Liver (tissue), 9 donors: ENCODE results near the gene TTLL5. TPM values are rescaled to one million over a fixed set of nuclear protein-coding genes. Genes with fewer than 3 reads are reported as not detected.

ENCODE experiments used
- DNase-seq: peaks from one replicate; pipeline ENCODE4 v3.0.0-alpha.2; 2017; ENCODE audit warnings: low spot score
- H3K27ac ChIP-seq, 2 donors: one replicate each; pipeline ENCODE4 v1.7.0; 2013; ENCODE audit warnings: inconsistent platforms in 2 of 2, low read length in 2 of 2, control low read depth in 1 of 2, low read depth in 1 of 2, mild to moderate bottlenecking in 1 of 2
- H3K27me3 ChIP-seq, 4 donors: one replicate each; pipeline versions ENCODE4 v1.6.1 to v1.7.0; 2013; ENCODE audit warnings: low read length in 3 of 4, inconsistent platforms in 1 of 4, mild to moderate bottlenecking in 1 of 4, moderate library complexity in 1 of 4; ENCODE audit not compliant: control insufficient read depth in 4 of 4, insufficient read depth in 4 of 4
- H3K36me3 ChIP-seq, 4 donors: one replicate each; pipeline versions ENCODE4 v1.6.1 to v1.7.0; 2013; ENCODE audit warnings: low read length in 3 of 4, mild to moderate bottlenecking in 3 of 4, low read depth in 1 of 4, moderate library complexity in 1 of 4; ENCODE audit not compliant: control insufficient read depth in 4 of 4, insufficient read depth in 3 of 4
- H3K4me1 ChIP-seq, 4 donors: one replicate each; pipeline versions ENCODE4 v1.6.1 to v1.7.0; 2013; ENCODE audit warnings: low read length in 3 of 4, mild to moderate bottlenecking in 3 of 4, moderate library complexity in 1 of 4; ENCODE audit not compliant: control insufficient read depth in 4 of 4, insufficient read depth in 4 of 4
- H3K4me3 ChIP-seq, 3 donors: one replicate each; pipeline versions ENCODE4 v1.6.1 to v1.7.0; 2013; ENCODE audit warnings: low read length in 3 of 3, control low read depth in 1 of 3, low read depth in 1 of 3, mild to moderate bottlenecking in 1 of 3
- H3K9ac ChIP-seq, 2 donors: one replicate each; pipeline ENCODE4 v1.7.0; 2013; ENCODE audit warnings: low read length in 2 of 2, mild to moderate bottlenecking in 2 of 2, moderate library complexity in 2 of 2, control low read depth in 1 of 2, low read depth in 1 of 2
- H3K9me3 ChIP-seq, 4 donors: one replicate each; pipeline versions ENCODE4 v1.6.1 to v1.7.0; 2013; ENCODE audit warnings: low read length in 3 of 4; ENCODE audit not compliant: control insufficient read depth in 4 of 4
- CTCF ChIP-seq: fragments of 150-350 bp; IDR thresholded peaks from 2 replicates; pipeline ENCODE4 v1.5.1; 2017; ENCODE audit warnings: improper control_type of control experiment, low read depth, low read length; ENCODE audit not compliant: missing input control
- EGR1 ChIP-seq, 2 donors: IDR thresholded peaks; 2 replicates each; pipeline ENCODE4 v1.6.1; 2016 to 2018; ENCODE audit warnings: antibody characterized with exemption in 2 of 2, low read depth in 2 of 2
- FOXA1 ChIP-seq: IDR thresholded peaks from 2 replicates; pipeline ENCODE4 v1.6.1; 2016; ENCODE audit warnings: antibody characterized with exemption
- FOXA2 ChIP-seq: IDR thresholded peaks from 2 replicates; pipeline ENCODE4 v1.6.1; 2016; ENCODE audit warnings: antibody characterized with exemption
- GABPA ChIP-seq, 2 donors: IDR thresholded peaks in 1 of 2; conservative IDR thresholded peaks in 1 of 2; 2 replicates each; pipeline ENCODE4 v1.6.1; 2016; ENCODE audit warnings: antibody characterized with exemption in 2 of 2, mild to moderate bottlenecking in 1 of 2, moderate library complexity in 1 of 2
- HNF4A ChIP-seq, 2 donors: conservative IDR thresholded peaks; 2 replicates each; pipeline ENCODE4 v1.6.1; 2016; ENCODE audit warnings: antibody characterized with exemption in 2 of 2, mild to moderate bottlenecking in 2 of 2
- HNF4G ChIP-seq: IDR thresholded peaks from 2 replicates; pipeline ENCODE4 v1.6.1; 2016; ENCODE audit warnings: antibody characterized with exemption
- JUND ChIP-seq, 2 donors: IDR thresholded peaks; 2 replicates each; pipeline ENCODE4 v1.6.1; 2016; ENCODE audit warnings: antibody characterized with exemption in 2 of 2
- NR2F2 ChIP-seq: IDR thresholded peaks from 2 replicates; pipeline ENCODE4 v1.6.1; 2016; ENCODE audit warnings: antibody characterized with exemption
- RAD21 ChIP-seq, 2 donors: IDR thresholded peaks; 2 replicates each; pipeline ENCODE4 v1.6.1; 2016; ENCODE audit warnings: antibody characterized with exemption in 2 of 2, mild to moderate bottlenecking in 2 of 2
- RXRA ChIP-seq, 2 donors: IDR thresholded peaks; 2 replicates each; pipeline ENCODE4 v1.6.1; 2017 to 2018; ENCODE audit warnings: antibody characterized with exemption in 2 of 2, mild to moderate bottlenecking in 1 of 2
- SP1 ChIP-seq: IDR thresholded peaks from 2 replicates; pipeline ENCODE4 v1.6.1; 2018; ENCODE audit warnings: antibody characterized with exemption, mild to moderate bottlenecking
- TAF1 ChIP-seq: conservative IDR thresholded peaks from 2 replicates; pipeline ENCODE4 v1.6.1; 2016; ENCODE audit warnings: antibody characterized with exemption, mild to moderate bottlenecking
- YY1 ChIP-seq: IDR thresholded peaks from 2 replicates; pipeline ENCODE4 v1.6.1; 2016; ENCODE audit warnings: antibody characterized with exemption, mild to moderate bottlenecking
- WGBS: extraction: QIAGEN DNeasy Blood & Tissue Kit; methylation state at CpG from one replicate; pipeline ENCODE4 v1.1.7; 2013; 5-methylcytosine and 5-hydroxymethylcytosine counted together
- polyA plus RNA-seq, 2 donors: library from polyadenylated mRNA; stranded (reverse) in 1 of 2; unstranded in 1 of 2; fragments of 200-250 nt in 1 of 2; fragments of >200 nt in 1 of 2; fragmentation: Nextera tagmentation in 1 of 2; extraction: Ambion mirVana in 1 of 2; gene quantifications; one replicate each; pipeline versions ENCODE4 v1.2.1 to v1.2.3, GENCODE V29; 2013 to 2015
- total RNA-seq, 2 donors: library from RNA; depleted of rRNA; stranded (reverse); fragments of >200 nt; gene quantifications; one replicate each; pipeline ENCODE4 v1.2.3, GENCODE V29; 2014
- TF ChIP-seq, protein P1 (sequence below): IDR thresholded peaks from 2 replicates; pipeline ENCODE4 v1.6.1; 2016; ENCODE audit warnings: antibody characterized with exemption
- TF ChIP-seq, protein P2 (sequence below): IDR thresholded peaks from 2 replicates; pipeline ENCODE4 v1.6.1; 2016; ENCODE audit warnings: antibody characterized with exemption
- TF ChIP-seq, protein P3 (sequence below): IDR thresholded peaks from 2 replicates; pipeline ENCODE4 v1.6.1; 2016; ENCODE audit warnings: antibody characterized with exemption, mild to moderate bottlenecking
- TF ChIP-seq, protein P4 (sequence below): IDR thresholded peaks from 2 replicates; pipeline ENCODE4 v1.6.1; 2016; ENCODE audit warnings: antibody characterized with exemption
- donor health status: healthy.
- donor health status: healthy.
- donor health status: healthy.
- donor health status: healthy.
- donor health status: healthy.

The TTLL5 gene
- total and polyA plus RNA-seq, 4 donors, result 4.3 to 14.2 (median 9.8) TPM

DNA sequence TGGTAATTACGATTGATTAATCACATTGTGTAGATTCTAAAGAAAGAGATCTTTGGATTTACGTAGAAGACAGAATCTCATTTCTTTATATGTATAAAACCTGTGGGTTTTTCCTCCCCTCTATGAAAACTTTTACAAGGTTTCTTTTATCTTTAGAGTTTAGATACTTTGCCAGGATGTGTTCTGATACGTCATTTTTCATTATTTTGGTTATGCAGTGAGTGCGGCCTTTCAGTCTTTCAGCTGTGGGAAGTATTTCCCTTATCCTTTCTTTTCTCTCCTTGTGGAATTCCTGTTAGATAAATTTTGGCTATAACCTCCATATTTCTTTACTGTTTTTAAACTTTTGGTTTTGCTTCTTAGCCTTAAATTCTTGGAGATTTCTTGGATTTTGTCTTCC, 92.7 kb downstream of the TTLL5 start:
- Histone ChIP-seq H3K4me1 (no peaks in the 10 kb centered on the region), H3K9ac (no peak overlapping the region), H3K36me3 (peaks cover 0 to 3% (median 0%) of the 10 kb centered on the region in 4 donors), H3K27me3 (no peaks in the 10 kb centered on the region), H3K9me3 (no peaks in the 10 kb centered on the region), H3K27ac (no peak overlapping the region), H3K4me3 (no peak overlapping the region)
- no peak for DNase-seq
- WGBS, result 84% methylated on average over 4 of the region's 4 CpGs
- TF ChIP-seq HNF4G (no peak), JUND (IDR thresholded peaks at IDR 0.05) (no peak), RAD21 (IDR thresholded peaks at IDR 0.05) (no peak), CTCF (no peak), TAF1 (no peak), EGR1 (IDR thresholded peaks at IDR 0.05; ENCODE audit: low read depth in 2 of 2) (no peak), YY1 (no peak), FOXA1 (no peak), RXRA (IDR thresholded peaks at IDR 0.05) (no peak), HNF4A (conservative IDR thresholded peaks at IDR 0.05) (no peak), NR2F2 (no peak), FOXA2 (no peak), SP1 (no peak), GABPA (IDR thresholded peaks at IDR 0.05 in 1 of 2, conservative IDR thresholded peaks at IDR 0.05 in 1 of 2) (no peak)
- TF ChIP-seq, protein P1, sequence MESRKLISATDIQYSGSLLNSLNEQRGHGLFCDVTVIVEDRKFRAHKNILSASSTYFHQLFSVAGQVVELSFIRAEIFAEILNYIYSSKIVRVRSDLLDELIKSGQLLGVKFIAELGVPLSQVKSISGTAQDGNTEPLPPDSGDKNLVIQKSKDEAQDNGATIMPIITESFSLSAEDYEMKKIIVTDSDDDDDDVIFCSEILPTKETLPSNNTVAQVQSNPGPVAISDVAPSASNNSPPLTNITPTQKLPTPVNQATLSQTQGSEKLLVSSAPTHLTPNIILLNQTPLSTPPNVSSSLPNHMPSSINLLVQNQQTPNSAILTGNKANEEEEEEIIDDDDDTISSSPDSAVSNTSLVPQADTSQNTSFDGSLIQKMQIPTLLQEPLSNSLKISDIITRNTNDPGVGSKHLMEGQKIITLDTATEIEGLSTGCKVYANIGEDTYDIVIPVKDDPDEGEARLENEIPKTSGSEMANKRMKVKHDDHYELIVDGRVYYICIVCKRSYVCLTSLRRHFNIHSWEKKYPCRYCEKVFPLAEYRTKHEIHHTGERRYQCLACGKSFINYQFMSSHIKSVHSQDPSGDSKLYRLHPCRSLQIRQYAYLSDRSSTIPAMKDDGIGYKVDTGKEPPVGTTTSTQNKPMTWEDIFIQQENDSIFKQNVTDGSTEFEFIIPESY, result no peak
- TF ChIP-seq, protein P2, sequence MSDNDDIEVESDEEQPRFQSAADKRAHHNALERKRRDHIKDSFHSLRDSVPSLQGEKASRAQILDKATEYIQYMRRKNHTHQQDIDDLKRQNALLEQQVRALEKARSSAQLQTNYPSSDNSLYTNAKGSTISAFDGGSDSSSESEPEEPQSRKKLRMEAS, result no peak

DNA sequence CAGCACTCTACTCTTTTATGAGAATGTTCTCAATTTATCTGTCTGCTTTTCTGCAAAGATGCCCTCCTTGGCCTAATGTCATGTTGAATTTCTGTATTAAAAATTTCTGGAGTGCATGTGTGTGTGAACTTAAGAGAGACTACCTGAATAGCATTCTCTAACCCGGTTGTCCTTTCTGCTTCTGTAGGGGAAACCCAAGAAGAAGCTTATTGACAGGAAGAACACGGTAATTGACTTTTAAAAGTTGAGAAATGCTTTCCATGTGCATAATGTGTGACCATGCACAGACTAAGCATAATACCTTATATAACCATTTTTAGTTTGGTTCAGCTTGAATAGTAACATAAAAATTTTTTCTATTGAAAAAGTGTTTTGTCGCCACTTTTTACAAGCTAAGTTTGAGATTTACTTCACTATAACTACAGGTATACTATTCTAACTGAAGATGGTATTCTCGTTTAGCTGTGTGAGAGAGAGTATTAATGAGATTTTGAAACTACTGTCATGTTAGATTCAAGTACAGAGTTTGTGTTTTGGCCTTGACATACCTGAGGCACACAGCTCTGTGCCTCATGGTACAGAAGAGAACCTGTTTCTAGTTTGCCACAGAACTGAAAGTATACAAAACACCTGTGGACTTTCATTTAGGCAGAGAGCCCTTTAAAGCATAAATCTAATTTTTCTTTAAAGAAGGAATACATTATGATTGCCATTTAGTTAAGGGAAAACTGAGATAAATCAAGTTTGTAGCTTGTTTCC, 96.8 kb downstream of the TTLL5 start:
- Histone ChIP-seq H3K4me3 (no peak overlapping the region), H3K9me3 (no peaks in the 10 kb centered on the region)
- 96% methylated on average over 4 of the region's 4 CpGs for WGBS

More for the DNA sequence above, 96.8 kb downstream of the TTLL5 start:
- H3K27me3 ChIP-seq, result no peaks in the 10 kb centered on the region
- TF ChIP-seq GABPA (IDR thresholded peaks at IDR 0.05 in 1 of 2, conservative IDR thresholded peaks at IDR 0.05 in 1 of 2), result no peak
- TF ChIP-seq CTCF, result no peak
- TF ChIP-seq, protein P3, sequence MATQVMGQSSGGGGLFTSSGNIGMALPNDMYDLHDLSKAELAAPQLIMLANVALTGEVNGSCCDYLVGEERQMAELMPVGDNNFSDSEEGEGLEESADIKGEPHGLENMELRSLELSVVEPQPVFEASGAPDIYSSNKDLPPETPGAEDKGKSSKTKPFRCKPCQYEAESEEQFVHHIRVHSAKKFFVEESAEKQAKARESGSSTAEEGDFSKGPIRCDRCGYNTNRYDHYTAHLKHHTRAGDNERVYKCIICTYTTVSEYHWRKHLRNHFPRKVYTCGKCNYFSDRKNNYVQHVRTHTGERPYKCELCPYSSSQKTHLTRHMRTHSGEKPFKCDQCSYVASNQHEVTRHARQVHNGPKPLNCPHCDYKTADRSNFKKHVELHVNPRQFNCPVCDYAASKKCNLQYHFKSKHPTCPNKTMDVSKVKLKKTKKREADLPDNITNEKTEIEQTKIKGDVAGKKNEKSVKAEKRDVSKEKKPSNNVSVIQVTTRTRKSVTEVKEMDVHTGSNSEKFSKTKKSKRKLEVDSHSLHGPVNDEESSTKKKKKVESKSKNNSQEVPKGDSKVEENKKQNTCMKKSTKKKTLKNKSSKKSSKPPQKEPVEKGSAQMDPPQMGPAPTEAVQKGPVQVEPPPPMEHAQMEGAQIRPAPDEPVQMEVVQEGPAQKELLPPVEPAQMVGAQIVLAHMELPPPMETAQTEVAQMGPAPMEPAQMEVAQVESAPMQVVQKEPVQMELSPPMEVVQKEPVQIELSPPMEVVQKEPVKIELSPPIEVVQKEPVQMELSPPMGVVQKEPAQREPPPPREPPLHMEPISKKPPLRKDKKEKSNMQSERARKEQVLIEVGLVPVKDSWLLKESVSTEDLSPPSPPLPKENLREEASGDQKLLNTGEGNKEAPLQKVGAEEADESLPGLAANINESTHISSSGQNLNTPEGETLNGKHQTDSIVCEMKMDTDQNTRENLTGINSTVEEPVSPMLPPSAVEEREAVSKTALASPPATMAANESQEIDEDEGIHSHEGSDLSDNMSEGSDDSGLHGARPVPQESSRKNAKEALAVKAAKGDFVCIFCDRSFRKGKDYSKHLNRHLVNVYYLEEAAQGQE, result no peak
- TF ChIP-seq FOXA1, result no peak
- no peak for TF ChIP-seq JUND (IDR thresholded peaks at IDR 0.05)
- TF ChIP-seq, protein P4, sequence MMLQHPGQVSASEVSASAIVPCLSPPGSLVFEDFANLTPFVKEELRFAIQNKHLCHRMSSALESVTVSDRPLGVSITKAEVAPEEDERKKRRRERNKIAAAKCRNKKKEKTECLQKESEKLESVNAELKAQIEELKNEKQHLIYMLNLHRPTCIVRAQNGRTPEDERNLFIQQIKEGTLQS, result no peak
- no peak for TF ChIP-seq YY1
- H3K9ac ChIP-seq, result no peak overlapping the region
- no peaks in the 10 kb centered on the region for H3K4me1 ChIP-seq
- DNase-seq, result no peak
- H3K36me3 ChIP-seq, result peaks cover 0 to 6% (median 0%) of the 10 kb centered on the region in 4 donors
- H3K27ac ChIP-seq, result no peak overlapping the region
